Hematopoietic multipotent progenitor cell treated with erythropoietin and hydrocortisone succinate and interleukin-3 and kit ligand, for 6 days (in vitro differentiated cells): ENCODE data around the gene ARFIP1.

Source experiments
- DNase-seq: peaks from one replicate; pipeline ENCODE4 v3.0.0-alpha.2; 2015

The ARFIP1 gene

DNA sequence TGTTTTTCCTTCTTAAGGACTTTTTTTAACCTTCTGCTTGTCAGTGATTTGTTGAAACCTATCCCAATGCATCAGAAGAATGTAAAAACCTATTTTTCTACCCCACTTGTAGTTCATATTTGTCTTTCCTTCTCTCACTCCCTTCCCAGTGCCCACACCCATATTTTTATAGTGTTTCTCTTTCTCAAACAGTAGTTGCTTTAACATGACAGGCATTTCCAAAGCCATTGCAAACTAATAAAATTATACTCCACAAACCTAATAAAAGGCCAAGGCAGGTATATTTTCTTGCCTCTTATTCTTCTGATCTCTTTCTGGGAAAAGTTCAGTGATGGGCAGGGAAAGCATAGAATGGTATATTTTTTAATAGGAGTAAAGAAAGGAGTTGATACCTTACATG is 120.6 kb downstream of the ARFIP1 start:
- DNase-seq, result no peak

DNA sequence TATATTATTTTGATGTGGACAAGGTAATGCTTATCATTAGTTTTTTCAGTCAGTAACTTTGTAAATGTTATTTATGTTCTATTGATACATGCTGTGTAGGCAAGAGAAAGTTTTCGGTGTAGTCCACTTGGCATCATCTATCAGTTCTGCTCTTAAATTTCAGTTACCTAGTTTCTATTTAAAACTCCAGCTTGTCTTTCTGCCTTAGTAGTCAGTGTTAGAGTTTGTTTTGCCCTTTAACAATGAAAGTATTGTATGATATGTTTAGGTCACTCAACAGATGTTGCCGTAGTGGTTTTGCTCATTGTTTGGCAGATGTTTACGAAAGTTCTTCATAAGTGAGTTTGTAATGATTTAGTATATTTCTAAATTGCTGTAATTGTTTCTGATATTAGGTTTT is 121.5 kb downstream of the ARFIP1 start:
- no peak for DNase-seq

DNA sequence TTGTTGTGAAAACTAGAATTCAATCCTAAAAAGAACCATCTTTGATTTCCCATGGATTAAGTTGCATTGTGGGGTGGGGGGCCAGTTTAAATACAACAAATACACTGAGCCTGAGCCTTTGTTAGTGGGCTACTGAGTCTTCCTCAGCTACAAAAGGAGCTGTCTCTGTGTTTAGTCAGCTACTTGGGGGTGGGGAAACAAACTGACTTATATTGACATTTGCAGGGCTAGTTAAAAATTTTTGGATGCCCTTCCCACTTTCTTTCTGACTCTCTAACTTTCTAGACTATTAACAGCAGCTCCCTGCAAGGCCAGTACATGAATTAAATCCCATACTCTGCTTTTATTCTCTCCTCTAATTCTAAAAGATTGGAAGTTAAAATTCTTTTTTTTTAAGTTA is 123.9 kb downstream of the ARFIP1 start:
- no peak for DNase-seq

DNA sequence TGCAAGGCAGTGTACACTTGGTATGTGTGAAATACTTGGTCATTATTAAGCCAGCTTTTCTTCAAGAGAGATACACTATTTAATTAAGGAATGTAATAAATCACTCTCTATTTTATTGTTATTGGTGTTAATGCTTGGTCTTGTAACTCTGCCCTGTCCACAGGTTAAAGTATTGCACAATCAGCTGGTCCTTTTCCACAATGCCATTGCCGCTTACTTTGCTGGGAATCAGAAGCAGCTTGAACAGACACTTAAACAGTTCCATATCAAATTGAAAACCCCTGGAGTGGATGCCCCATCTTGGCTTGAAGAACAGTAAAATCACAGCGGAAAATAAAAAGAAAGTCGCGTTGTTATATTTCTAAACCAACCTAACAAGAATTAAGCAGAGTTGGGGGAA is 130.1 kb downstream of the ARFIP1 start:
- no peak for DNase-seq

DNA sequence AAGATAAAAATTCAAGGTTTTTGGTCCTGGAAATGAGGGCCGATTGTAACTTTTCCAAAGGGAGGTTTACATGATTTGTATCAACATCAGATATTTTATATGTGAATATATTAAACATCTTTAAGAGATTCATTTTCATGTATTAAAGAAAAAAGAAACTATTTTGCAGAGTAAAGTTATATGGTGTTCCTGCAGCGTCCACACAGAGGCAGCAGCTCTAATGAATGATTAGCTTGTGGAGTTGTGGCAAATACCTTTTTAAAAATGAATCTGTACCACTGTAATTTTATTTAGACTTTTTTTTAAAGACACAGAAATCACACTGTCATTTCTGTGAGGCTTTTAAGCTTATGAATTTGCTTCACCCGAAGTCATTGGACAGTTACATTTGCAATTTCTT is 130.8 kb downstream of the ARFIP1 start:
- no peak for DNase-seq

DNA sequence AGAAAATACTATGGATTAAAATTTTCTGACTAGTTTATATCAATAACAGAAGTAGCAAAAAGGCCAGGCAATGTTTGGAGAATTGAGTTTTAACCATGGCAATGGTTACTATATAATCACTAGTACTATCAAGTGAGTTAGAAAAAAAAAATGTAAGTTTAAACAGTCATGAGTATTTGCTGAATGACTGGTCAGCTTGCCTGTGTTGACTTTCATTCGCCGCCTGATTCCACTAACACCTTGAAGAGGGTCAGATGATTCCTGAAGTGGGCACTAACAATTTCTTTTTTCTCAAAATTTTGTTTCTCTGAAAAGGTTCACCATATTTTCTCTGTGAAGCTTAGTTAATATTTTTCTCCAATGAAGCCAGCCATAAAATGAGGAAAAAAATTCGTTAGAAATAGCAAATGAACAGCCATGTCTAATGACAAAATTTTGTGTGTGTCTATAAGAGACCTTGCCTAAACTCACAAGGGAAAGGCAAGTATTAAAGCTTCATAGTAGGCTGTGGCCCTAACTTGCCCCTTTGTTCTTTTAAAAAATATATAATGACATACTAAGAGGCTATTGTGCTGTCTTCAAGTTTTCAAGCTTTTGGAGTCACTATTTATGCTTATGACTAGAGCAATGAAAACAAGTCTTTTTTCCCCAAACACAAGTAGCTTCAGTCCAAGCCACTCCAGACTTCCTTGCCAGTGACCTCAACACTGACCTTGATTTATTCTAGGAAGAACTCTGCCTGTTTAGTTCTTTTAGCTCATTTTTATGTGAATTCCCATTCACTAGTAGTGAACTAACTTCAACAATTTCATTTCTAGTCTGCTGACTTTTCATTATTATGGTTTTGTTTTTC is 138.0 kb downstream of the ARFIP1 start:
- DNase-seq, result no peak

DNA sequence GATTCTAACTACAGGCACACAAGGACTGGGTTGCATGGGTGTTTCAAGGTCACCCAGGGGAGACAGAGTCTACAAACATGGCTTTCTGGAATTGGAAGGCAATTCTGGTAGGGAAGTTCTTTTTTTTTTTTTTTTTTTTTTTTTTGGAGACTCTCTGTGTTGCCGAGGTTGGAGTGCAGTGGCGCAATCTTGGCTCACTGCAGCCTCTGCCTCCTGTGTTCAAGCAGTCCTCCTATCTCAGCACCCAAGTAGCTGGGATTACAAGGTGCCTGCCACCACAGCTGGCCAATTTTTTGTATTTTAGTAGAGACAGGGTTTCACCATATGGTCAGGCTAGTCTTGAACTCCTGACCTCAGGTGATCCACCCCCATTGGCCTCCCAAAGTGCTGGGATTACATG is 140.1 kb downstream of the ARFIP1 start:
- no peak for DNase-seq

DNA sequence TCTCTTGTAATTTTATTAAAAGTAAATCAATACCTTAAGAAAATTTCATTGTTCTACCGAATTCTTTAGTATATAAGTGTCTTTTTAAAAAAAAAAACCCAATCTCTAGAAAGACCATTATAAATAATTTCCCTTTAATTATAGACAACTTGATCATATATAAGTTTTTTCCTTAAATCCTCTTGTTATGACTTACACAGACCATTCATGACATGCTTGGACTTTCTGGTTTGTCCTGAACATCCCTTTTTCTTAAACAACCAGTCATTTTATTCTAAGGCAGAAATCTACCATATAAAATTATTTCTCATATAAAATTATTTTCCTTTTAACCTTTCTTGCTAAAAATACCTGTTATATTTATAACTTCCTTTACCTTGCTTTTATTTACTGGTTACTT is 141.0 kb downstream of the ARFIP1 start:
- peak; percentile 44 for DNase-seq

DNA sequence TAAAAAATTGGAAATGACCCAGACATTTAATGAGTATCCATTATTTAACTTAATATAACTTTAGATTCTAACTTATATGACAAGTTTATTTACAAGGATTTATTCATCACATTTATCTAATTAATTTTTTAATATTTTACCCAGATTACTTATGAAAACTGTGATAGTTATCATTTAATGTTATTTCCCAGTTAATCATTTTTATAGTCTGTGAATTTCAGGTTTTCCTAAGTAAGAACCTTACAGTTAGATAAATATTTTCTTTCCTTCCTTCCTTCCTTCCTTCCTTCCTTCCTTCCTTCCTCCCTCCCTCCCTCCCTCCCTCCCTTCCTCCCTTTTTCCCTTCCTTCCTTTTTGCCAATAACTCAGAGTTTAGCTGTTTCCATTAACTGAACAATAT is 141.5 kb downstream of the ARFIP1 start:
- no peak for DNase-seq

DNA sequence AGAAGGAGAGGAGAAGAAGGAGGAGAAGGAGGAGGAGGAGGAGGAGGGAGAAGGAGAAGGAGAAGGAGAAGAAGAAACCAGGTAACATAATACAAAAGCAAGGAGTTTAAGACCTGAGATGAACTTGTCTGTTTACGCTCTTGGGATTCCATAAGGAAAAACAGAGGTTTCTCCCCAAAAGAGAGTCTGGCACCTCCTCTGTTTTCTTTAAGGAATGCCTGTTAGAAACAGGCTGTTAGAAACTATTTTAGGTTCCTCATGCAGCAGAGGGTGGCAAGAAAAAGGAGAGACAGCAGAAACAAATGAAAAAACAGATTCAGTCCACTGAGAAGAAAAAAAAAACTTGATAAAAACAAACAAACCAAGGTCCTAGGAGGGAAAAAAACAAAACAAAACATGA is 146.1 kb downstream of the ARFIP1 start:
- DNase-seq, result no peak

DNA sequence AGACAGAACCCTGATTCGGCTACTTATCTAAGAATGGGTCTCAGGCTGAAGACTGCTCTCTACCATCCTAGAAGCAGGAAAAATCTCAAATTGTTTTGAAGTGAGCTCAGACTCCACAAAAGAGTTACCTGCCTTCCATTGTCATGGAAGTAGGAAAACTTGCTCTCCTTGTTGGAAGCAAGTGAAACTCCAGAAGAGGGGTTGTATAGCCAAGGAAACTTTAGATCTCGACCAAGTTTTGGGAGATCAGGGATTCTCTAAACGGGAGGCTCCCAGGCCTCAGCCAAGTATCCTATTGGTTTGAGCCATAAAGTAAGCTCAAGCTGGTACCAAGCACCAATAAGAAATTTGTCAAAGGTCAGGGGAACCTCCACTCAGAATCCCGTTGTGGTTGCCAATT is 147.2 kb downstream of the ARFIP1 start:
- DNase-seq, result no peak

DNA sequence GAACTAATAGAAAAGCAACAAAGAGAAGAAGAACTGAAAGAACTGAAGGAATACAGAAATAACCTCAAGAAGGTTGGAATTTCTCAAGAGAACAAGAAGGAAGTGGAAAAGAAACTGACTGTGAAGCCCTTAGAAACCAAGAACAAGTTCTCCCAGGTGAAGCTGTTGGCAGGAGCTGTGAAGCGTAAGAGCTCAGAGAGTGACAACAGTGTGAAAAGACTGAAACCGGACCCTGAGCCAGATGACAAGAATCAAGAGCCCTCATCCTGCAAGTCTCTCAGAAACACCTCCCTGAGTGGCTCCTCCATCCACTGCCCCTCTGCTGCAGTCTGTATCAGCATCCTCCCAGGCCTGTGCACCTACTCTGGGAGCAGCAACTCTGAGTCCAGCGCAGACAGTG is 148.0 kb downstream of the ARFIP1 start:
- DNase-seq, result no peak

DNA sequence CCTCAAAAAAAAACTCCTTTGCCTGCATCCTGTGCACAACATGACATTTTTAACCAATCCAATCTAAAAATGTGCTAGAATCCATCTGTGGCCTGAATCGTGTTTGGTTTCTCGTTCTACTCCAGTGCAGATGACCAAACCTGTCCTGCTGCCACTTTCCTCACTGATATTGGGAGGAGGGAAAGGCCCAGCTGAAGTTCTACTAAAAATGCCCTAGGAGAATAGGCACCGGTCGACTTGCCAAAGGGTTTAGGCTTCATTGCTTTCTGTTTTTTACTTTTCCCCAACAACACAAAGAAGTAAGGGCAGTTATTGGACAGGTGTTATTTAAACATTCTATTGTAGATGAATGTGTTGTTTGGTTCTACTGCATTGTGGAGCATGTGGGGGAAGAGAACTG is 148.5 kb downstream of the ARFIP1 start:
- no peak for DNase-seq

DNA sequence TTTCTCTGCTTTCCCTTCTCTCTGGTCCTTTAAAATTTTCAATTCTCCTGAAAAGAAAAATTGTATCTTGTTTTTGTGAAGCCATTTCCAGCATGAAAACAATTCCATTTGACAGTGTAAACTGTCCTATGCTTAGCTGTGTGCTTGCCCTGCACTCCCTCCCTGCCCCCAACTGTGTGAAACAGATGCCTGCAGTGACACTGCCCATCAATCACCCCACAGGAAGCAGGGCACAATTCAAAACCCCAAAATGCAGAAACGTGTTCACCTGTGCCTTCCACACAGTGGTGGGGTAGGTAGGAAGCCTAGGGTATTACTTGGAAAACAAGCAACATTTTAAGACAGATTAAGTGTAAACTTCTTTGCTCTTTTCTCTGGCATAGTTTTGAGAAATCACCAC is 150.1 kb downstream of the ARFIP1 start:
- DNase-seq, result no peak

DNA sequence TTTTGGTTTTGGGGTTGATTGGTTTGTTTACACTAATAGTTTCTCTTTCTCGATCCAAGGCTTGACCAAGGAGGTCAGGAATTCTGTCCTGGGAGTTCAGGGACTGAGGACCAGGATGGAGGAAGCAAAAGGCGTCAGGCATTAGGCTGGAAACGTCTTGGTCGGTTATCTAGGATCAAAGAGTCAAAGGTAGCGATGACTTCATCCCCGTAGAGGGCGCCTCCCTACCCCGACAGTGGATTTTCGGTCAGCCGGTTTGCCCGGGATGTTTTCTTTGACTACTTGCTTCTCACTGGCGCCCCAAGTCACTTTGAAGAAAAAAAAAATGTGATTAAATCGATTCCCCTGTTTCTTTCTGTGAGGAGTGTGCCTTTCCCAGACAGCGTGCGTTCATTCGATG is 155.4 kb downstream of the ARFIP1 start:
- peak; percentile 75 for DNase-seq

DNA sequence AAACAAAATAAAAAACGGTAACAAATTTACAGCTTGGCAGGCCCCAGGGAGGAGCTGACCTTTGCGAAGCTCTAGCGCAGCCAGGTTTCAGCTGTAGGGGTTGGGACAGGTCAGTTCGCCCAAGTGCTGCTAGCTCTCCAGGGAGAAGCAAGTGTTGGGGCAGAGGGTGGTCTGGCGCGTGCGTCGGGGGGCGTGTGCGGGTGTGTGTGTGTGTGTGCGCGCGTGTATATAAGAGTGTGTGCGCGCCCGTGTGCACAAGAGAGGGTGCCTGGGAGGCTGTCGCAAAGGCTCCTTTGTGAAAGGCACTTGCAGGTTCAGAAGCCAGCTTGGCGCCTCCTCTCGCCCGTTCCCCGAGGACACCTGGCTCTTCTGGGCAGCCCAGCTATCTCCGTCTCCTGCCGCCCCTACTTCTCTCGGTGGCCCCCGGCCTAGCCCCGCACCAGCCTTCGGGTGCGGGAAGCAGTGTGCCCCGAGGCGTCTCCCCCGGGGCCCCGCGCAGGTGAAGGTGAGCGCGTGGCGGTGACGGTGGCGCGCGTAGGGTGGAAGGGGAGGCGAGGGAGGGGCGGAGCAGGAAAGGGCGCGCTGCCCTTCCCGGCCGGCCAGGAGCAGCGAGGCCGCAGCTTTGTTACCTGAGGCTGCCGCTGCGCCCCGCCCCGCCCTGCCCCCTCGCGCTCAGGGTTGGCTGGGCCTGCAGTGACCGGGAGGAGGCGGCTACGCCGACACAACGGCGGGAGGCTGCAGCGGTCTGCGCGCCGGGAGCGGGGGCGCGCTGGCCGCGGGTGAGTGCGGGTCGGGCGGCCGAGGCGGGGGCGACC is 156.1 kb downstream of the ARFIP1 start, which contains the start of gene FHDC1:
FHDC1 (plus strand) TSS at position 693 of the 815 bp plus-strand sequence. CDS start 6,735 bp downstream, outside the sequence.
- DNase-seq, result peak; percentile 63

DNA sequence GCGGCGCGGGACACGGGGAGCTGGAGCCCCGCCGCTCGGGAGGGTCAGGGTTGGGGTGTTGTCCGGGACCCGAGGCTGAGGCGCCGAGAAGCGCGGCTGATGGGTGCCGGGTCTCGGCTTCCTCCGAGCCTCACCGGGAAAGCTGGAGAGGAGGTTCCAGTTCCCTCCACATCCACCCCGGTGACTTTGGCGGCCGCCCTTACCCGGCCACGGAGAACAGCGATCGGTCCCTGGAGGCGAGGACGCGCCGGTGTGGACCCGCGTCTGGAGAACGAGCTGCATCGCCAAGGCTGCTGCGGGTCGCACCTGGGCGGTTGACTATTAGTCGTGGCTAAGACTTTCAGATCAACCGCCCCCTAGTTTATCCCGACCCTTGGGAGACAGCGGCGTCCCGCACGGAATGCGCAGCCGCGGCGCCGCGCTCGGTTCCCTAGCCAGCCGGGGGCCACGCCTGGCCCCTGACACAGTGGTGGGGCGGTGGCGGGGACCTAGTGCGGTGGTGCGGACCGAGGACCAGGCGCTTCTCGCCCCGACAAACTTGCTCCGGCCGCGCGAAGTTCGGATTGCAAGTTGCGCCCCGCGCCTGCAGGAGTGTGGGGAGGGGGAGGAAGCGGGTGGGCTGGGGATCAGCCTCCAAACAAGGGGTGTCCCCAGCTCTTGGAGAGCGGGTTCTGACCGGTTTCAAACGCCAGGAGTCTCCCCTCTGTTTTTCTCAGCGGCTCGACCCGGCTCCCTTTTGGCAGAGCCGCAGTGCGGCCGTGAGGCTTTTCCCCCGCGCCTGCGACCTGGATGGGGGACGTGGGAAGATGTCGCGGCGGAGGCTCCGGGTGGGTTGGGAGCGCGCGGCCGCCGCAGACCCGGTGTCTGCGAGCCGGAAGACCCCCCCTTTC is 156.9 kb downstream of the ARFIP1 start:
- DNase-seq, result peak; percentile 54

DNA sequence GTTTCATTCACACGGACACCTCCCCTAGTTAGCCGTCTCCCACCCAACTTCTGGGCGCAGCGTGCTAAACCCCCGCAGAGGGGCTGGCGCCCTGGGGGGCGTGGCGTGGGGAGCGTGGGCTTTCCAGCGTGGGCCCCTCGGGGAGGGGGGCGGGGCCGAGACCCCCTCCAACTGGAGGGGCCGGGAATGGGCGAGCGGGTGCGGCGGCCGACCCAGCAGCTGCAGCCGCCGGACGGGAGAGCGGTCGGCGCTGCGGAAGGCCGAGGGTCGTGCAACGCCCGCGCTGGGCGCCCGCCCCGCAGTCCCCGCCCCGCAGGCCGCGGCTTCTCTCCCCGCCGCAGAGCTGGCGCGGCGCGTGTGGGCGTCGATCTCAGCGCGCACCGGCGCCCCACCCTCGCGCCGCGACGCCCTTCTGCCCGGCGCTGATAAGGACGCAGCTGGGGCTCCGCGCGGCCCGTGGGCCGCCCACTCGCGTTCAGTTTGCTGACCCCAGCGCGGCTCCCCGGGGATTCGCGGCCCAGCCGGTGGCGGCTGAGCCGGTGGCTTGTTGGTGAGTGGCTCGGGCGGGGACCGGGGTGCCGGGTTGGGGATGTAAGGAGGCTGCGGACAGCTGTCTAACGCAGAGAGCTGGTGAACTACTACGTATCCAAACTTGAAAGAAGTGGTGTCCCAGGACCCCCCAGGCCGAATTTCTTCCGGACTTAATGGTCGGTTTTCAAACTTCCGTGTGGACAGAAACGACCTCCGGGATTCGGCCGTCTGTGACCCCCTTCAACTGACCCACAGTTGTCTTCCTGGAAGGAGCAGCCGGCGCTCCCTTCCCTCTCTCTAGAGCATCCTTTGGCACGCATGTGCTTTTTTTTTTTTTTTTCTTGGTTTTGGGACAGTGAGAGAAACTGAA is 157.8 kb downstream of the ARFIP1 start:
- DNase-seq, result peak; percentile 83

DNA sequence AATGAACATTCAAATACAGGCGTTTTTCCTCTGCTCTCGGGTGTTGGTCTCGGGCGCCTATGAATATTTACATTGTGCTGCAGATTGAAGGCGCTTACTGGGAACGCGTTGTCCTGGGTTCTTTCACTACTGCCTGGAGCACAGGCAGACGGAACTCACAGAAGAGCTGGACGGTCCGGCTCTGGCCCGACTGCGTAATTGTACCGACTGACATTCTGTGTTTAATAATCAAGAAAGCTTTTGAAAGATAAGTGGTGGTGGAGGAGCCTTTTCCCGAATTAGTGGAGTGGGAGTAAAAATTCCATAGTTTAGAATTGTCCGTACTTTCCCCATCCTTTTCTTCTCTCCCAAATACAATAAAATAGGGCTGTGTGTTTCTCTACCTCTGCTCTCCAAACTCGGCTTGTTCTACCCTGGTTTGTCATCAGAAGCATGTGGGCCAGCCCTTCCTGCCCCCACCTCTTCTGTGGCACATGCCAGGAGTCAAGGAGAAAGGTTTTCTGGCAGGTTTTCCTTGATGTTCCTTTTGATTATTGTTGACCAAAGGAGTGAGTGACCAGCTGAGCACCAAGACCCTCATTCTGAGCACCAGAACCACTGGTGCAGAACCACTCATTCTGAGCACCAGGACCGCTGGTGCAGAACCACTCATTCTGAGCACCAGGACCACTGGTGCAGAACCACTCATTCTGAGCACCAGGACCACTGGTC is 158.6 kb downstream of the ARFIP1 start:
- peak; percentile 23 for DNase-seq

DNA sequence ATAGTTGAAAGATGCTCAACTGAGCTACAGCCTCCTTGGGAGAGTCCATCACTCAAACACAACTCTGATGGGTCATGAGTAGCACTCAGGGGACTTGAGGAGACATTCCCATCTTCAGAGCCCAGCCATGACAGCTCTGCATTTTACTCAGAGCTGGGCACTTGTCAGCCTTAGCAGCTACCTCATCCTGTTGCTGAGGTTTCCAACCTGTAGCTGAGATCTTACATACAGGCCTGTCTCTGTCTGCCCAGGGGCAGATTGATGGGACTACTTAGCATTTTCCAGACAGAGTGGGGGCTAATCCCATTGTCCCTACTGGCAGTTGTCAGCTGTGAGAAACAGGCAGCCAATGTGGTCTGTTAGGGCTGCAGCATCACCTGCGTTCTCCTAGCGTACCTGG is 159.9 kb downstream of the ARFIP1 start:
- DNase-seq, result no peak

DNA sequence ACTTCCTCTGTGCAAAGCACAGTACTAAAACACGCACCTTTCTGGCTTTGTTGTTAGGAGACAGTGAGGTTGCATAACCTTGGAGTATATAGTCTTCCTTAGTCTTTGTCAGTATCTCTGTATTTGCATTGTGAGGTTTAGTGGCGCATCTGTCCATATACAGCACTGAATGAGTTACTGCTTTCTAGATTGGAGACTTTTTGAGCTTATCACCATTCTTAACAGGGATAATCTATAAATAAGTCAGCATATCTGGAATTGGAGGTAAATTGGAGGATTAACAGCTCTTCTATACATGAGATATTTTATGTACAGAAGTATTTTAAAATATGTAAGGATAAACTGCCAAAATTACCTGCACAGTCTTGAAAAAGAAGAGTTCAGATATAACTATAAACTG is 160.7 kb downstream of the ARFIP1 start:
- no peak for DNase-seq
